NB4 (cell line): ENCODE results near the gene ROBO1.

ENCODE experiments used
- DNase-seq: peaks from one replicate; pipeline ENCODE4 v3.0.0; 2010; ENCODE audit warnings: low read depth
- H3K4me3 ChIP-seq: one replicate; pipeline ENCODE4 v1.5.1; 2011; ENCODE audit warnings: mild to moderate bottlenecking, low read depth, low read length, moderate library complexity
- CTCF ChIP-seq: IDR thresholded peaks from one replicate; pipeline ENCODE4 v1.5.1; 2012; ENCODE audit warnings: low read depth, low read length
- MYC ChIP-seq: IDR thresholded peaks from 2 replicates; pipeline ENCODE4 v1.6.1; 2011; ENCODE audit warnings: low read depth, low read length
- POLR2A ChIP-seq: IDR thresholded peaks from 2 replicates; pipeline ENCODE4 v1.6.1; 2011; ENCODE audit warnings: mild to moderate bottlenecking; ENCODE audit not compliant: insufficient read length; ENCODE audit errors: extremely low read depth
- TF ChIP-seq, protein P1 (sequence below): IDR thresholded peaks from 2 replicates; pipeline ENCODE4 v1.6.1; 2011; ENCODE audit warnings: low read depth, low read length

Gene ROBO1

DNA sequence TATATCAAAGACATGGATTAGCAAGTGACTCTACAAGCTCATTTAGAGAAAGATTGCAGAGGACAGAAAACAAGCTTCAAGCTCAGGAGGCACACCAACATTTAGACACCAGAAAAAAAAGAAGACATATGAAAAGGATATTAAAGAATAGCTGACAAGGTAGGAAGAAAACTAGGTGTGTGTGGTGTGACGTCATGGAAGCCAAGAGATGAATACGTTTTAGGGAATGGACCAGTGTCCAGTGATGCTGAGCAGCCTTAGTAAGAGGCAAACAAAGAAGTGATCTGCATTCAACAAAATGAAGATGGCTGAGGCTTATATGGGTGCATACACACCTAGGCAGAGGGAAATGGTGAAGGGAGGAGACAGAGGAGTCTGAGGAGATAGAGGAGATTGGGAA lies 377.4 kb downstream of the ROBO1 start:
- no peak for DNase-seq
- H3K4me3 ChIP-seq = no peak overlapping the region
- TF ChIP-seq, protein P1, sequence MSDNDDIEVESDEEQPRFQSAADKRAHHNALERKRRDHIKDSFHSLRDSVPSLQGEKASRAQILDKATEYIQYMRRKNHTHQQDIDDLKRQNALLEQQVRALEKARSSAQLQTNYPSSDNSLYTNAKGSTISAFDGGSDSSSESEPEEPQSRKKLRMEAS = no peak
- no peak for TF ChIP-seq POLR2A
- no peak for TF ChIP-seq MYC
- TF ChIP-seq CTCF = no peak

GRCh38 chr3:79385211-79385610 lies 382.6 kb downstream of the ROBO1 start:
- H3K4me3 ChIP-seq = no peak overlapping the region
- DNase-seq = no peak
- TF ChIP-seq CTCF (no peak), POLR2A (no peak), MYC (no peak)
- TF ChIP-seq, protein P1 = no peak

GRCh38 chr3:79383402-79384012 lies 384.3 kb downstream of the ROBO1 start:
- DNase-seq = no peak
- TF ChIP-seq POLR2A (no peak), MYC (no peak), CTCF (no peak)
- TF ChIP-seq, protein P1 = no peak
- H3K4me3 ChIP-seq = no peak overlapping the region

DNA sequence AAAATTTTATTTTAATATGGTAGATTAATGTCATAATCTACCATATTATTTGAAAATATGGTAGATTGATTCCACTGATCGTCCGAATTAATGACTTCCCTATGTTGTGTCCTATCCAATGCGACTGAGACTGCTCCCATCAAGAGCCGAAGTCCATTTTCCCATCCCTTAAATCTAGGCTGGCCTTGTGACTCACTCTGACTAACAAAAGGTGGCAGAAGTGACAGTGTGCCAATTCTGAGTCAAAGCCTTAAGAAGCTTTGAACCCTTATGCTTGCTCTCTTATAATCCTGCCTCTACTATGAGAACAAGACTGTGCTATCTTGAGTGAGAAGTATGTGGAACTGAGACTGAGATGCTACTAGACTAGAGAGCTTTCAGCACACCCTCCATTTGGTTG lies 387.2 kb downstream of the ROBO1 start:
- no peak overlapping the region for H3K4me3 ChIP-seq
- TF ChIP-seq MYC = no peak
- TF ChIP-seq, protein P1 = no peak
- no peak for TF ChIP-seq CTCF
- TF ChIP-seq POLR2A = no peak
- no peak for DNase-seq

- H3K4me3 ChIP-seq = no peak overlapping the region
- no peak for DNase-seq
- no peak for TF ChIP-seq CTCF
- no peak for TF ChIP-seq MYC
- TF ChIP-seq, protein P1 = no peak
- TF ChIP-seq POLR2A = no peak
Observed at GRCh38 chr3:79378064-79378463, 389.7 kb downstream of the ROBO1 start.

- TF ChIP-seq, protein P1 = no peak
- TF ChIP-seq CTCF = no peak
- no peak for TF ChIP-seq MYC
- DNase-seq = no peak
- H3K4me3 ChIP-seq = no peak overlapping the region
Observed at GRCh38 chr3:79369306-79369705, 398.5 kb downstream of the ROBO1 start.
